Measurements from ENCODE around the gene CD52. TPM values are rescaled to one million over a fixed set of nuclear protein-coding genes. Genes with fewer than 3 reads are reported as not detected.
A peak's percentile ranks its signal among the peaks of the same experiment; 100 is the strongest.

CD52 gene
- total and polyA plus RNA-seq, 5 experiments from 2014 or later, result 772 to 6,863 (median 6,330) TPM

DNA sequence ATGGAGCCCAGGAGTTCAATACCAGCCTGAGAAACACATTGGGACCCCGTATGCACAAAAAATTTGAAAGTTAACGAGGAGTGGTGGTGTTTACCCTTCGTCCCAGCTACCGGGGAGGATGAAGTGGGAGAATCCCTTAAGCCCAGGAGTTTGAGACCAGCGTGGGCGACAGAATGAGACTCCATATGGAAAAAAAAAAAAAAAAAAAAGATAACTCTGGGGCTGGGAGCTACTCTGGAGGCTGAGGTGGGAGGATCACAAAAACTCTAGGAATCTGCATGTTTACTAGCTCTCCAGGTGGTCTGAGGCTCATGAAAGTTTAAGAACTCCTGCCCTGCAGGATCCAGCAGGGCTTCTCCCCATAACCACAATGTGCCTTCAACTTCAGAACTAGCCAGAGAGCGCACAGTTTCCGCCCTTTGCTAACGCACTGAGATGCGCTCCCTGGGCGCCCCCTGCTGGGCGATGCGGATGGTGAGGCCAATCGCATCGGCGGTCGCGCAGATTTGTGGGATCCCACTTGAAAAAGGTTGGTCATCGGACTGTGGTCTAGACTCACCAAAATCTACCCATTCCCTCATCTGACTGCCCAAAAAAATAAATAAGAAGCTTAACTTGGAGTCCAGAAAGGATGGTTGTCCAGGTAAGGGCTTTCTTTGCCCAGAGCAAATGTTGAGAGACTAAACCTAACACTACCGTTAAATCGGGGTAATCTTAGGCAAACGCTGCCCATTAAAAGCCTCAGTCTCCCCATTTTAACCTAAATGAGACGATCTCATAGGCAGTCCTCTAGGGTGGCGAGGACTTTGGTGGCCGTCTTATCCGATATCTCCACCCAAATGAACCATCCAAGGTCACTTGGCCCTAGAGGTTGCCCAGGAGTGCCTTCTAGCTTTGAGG, 46.0 kb downstream of the CD52 start:
- Mint-ChIP-seq H3K4me1 (peaks cover 30 to 69% (median 67%) of the 10 kb centered on the region in 4 donors), H3K4me3 (peak overlapping the region in 4 of 10 donors; percentile 48 to 59 (median 52)), H3K27ac (peak overlapping the region in 5 of 10 donors; percentile 20 to 86 (median 54)), H3K36me3 (no peaks in the 10 kb centered on the region), H3K27me3 (peaks cover 3 to 19% (median 9%) of the 10 kb centered on the region in 5 donors), H3K9me3 (no peaks in the 10 kb centered on the region)
- DNase-seq (peak; percentile 67 to 90 (median 82)), ATAC-seq (peak; percentile 70 to 74)
- POLR2A ChIA-PET, result interaction anchor here (0.6 to 8.0 kb wide), 13 partner anchors 13 to 218 kb away, joined by 3 to 75 read pairs (median 4); partner anchors contain the start of genes SH3BGRL3 and ZNF683

DNA sequence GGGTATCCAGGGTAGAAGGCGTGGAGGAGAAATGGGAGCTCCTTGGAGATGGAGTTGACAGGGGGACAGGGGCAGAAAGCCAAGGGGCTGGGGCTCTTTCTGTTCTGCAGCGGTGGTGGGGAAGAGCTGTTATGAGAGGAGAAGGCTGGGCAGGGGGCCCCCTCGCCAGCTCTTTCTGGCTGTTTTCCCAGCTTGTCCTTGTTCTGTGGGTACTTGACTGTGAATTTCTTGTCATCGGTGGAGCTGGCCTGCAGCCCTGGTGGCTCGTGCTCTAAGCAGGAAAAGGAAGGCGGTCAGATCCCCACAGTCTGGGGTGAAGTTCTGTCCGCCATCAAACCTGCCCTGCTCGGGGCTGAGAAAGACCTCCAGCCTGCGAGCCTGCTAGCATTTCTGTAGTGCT, 47.2 kb downstream of the CD52 start:
- ATAC-seq (no peak), DNase-seq (no peak)
- H3K27ac Mint-ChIP-seq, result peak overlapping the region in 1 of 10 donors; percentile 37
- H3K27me3 Mint-ChIP-seq, result peaks cover 3 to 19% (median 9%) of the 10 kb centered on the region in 5 donors
- no peak overlapping the region for H3K4me3 Mint-ChIP-seq
- peaks cover 27 to 66% (median 61%) of the 10 kb centered on the region in 4 donors for H3K4me1 Mint-ChIP-seq
- H3K36me3 Mint-ChIP-seq, result no peaks in the 10 kb centered on the region
- POLR2A ChIA-PET, result interaction anchor here (1.3 to 8.0 kb wide), 6 partner anchors 12 to 90 kb away, joined by 3 to 75 read pairs (median 8); partner anchors contain the start of genes SH3BGRL3 and ZNF683
- H3K9me3 Mint-ChIP-seq, result no peaks in the 10 kb centered on the region

DNA sequence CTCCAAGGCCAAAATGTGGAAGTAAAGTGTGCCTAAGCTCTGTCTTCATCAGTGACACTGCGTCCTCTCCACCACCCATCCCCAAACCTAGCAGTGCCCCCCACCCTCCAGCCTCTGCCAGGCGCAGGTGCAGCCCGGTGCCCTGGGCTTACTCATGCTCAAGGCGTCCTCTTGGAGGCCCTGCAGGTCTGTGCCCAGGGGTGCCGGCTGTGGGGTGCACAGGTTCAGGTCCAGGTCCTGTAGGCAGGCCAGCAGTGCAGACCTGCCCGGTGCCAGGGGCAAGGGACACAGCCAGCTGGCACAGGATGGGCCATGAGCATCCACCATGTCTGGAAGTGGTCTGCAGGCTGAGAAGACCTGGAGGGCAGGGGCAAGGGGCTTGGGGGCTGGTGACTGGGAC, 49.7 kb downstream of the CD52 start:
- DNase-seq (no peak), ATAC-seq (no peak)
- Mint-ChIP-seq H3K4me3 (no peak overlapping the region), H3K27me3 (peaks cover 0 to 6% (median 0%) of the 10 kb centered on the region in 5 donors), H3K4me1 (peaks cover 28 to 71% (median 65%) of the 10 kb centered on the region in 4 donors), H3K36me3 (peaks cover 0 to 3% (median 0%) of the 10 kb centered on the region in 3 donors), H3K27ac (peak overlapping the region in 1 of 10 donors; percentile 31), H3K9me3 (peaks cover 0 to 5% (median 0%) of the 10 kb centered on the region in 9 donors)
- POLR2A ChIA-PET, result interaction anchor here (0.5 to 1.2 kb wide), 3 partner anchors 80 to 1597 kb away, joined by 3 to 4 read pairs (median 3); no protein-coding TSS in a partner anchor

DNA sequence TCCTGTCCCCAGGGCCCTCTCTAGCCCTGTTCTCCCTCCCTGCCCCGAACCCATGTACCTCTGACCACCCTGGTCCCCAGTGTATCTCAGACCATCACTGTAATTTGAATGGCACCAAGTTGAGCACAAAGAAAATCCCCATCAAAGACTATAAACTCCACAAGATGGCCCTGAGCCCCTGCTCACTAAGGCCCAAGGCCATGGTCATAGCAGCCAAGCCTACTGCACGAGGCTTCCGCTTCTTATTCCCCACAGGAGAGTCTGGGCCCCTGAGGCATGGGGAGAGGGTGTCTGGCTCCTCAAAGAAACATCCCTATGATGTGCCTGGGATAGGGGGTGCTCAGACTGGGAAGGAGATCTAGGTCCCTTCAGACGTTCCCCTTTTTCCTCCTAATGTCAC, 50.2 kb downstream of the CD52 start:
- Mint-ChIP-seq H3K9me3 (peaks cover 0 to 5% (median 0%) of the 10 kb centered on the region in 9 donors), H3K4me1 (peaks cover 30 to 73% (median 66%) of the 10 kb centered on the region in 4 donors), H3K27me3 (peaks cover 0 to 6% (median 0%) of the 10 kb centered on the region in 5 donors), H3K36me3 (peaks cover 0 to 3% (median 0%) of the 10 kb centered on the region in 3 donors), H3K4me3 (peak overlapping the region in 1 of 10 donors; percentile 40), H3K27ac (peak overlapping the region in 2 of 10 donors; percentile 8 to 25)
- no peak for DNase-seq
- POLR2A ChIA-PET, result interaction anchor here (1.2 kb wide), 1 partner anchor 80 kb away, joined by 3 read pairs; no protein-coding TSS in a partner anchor
- no peak for ATAC-seq

DNA sequence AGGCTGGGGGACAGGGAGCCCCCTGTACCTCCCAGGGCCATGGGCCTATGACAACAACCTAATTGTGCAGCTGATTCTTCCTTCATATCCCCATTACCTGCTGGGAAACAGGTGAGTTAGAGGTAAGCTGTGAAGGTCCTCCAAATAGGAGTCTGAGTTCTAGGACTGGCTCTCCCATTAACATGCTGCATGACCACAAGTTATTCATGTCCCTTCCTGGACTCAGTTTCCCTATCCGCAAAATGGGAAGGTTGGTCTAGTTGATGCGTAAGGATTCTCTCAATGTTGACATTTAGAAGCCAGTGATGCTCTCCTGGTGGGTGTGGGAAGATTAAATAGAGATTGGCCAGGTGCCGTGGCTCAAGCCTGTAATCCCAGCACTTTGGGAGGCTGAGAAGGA, 50.7 kb downstream of the CD52 start:
- H3K27ac Mint-ChIP-seq, result peak overlapping the region in 3 of 10 donors; percentile 23 to 53 (median 25)
- H3K9me3 Mint-ChIP-seq, result peaks cover 0 to 5% (median 0%) of the 10 kb centered on the region in 9 donors
- DNase-seq (no peak), ATAC-seq (no peak)
- peaks cover 29 to 73% (median 66%) of the 10 kb centered on the region in 4 donors for H3K4me1 Mint-ChIP-seq
- H3K36me3 Mint-ChIP-seq, result peaks cover 0 to 3% (median 0%) of the 10 kb centered on the region in 3 donors
- peaks cover 0 to 6% (median 0%) of the 10 kb centered on the region in 5 donors for H3K27me3 Mint-ChIP-seq
- peak overlapping the region in 1 of 10 donors; percentile 24 for H3K4me3 Mint-ChIP-seq
- POLR2A ChIA-PET, result interaction anchor here (1.7 kb wide), 1 partner anchor 10 kb away, joined by 8 read pairs; no protein-coding TSS in a partner anchor

Other genes with a start within 250 kb of the CD52 start
- gene PDIK1L, start 206.1 kb upstream of the CD52 start, total RNA-seq, result 10 to 100 TPM; 23.1 to 23.5 TPM
- 1 to 10 TPM; 3.5 to 5.1 (median 3.7) TPM for gene PDIK1L, start 206.1 kb upstream of the CD52 start, polyA plus RNA-seq
- not detected for gene FAM110D, start 158.9 kb upstream of the CD52 start, total RNA-seq
- not detected for gene FAM110D, start 158.9 kb upstream of the CD52 start, polyA plus RNA-seq
- not detected for gene C1orf232, start 149.0 kb upstream of the CD52 start, total RNA-seq
- not detected for gene C1orf232, start 149.0 kb upstream of the CD52 start, polyA plus RNA-seq
- gene ZNF593, start 148.1 kb upstream of the CD52 start, total RNA-seq, result 10 to 100 TPM; 10.4 to 13.1 TPM
- 10 to 100 TPM; 23.4 to 26.0 (median 24.7) TPM for gene ZNF593, start 148.1 kb upstream of the CD52 start, polyA plus RNA-seq
- gene ZNF593OS, start 146.1 kb upstream of the CD52 start, total RNA-seq, result not detected
- 1 to 10 TPM in 1 of 3 donors, under 1 TPM in 2; 0.25 to 2.1 (median 0.51) TPM for gene ZNF593OS, start 146.1 kb upstream of the CD52 start, polyA plus RNA-seq
- gene CNKSR1, start 140.5 kb upstream of the CD52 start, total RNA-seq, result 1 to 10 TPM; 2.4 to 3.6 TPM
- under 1 TPM in 1 of 3 donors, not detected in 2; 0.68 TPM for gene CNKSR1, start 140.5 kb upstream of the CD52 start, polyA plus RNA-seq
- gene CATSPER4, start 127.4 kb upstream of the CD52 start, total RNA-seq, result not detected
- not detected for gene CATSPER4, start 127.4 kb upstream of the CD52 start, polyA plus RNA-seq
- 10 to 100 TPM; 18.8 to 21.9 TPM for gene CEP85, start 83.8 kb upstream of the CD52 start, total RNA-seq
- gene CEP85, start 83.8 kb upstream of the CD52 start, polyA plus RNA-seq, result 1 to 10 TPM; 3.9 to 9.8 (median 5.1) TPM
- 100 to 1,000 TPM; 250 to 255 TPM for gene SH3BGRL3, start 37.9 kb upstream of the CD52 start, total RNA-seq
- gene SH3BGRL3, start 37.9 kb upstream of the CD52 start, polyA plus RNA-seq, result 100 to 1,000 TPM; 805 to 925 (median 916) TPM
- gene UBXN11, start 11.3 kb upstream of the CD52 start, total RNA-seq, result 100 to 1,000 TPM; 121 to 129 TPM
- gene UBXN11, start 11.3 kb upstream of the CD52 start, polyA plus RNA-seq, result 10 to 100 TPM in 2 of 3 donors, 1 to 10 TPM in 1; 9.1 to 14.7 (median 12.4) TPM
- under 1 TPM; 0.74 to 0.75 TPM for gene CRYBG2, start 36.2 kb downstream of the CD52 start, total RNA-seq
- gene CRYBG2, start 36.2 kb downstream of the CD52 start, polyA plus RNA-seq, result under 1 TPM in 2 of 3 donors, not detected in 1; 0.07 to 0.55 TPM
- 1 to 10 TPM; 2.1 to 2.4 TPM for gene ZNF683, start 54.8 kb downstream of the CD52 start, total RNA-seq
- 1 to 10 TPM in 2 of 3 donors, under 1 TPM in 1; 0.42 to 6.3 (median 3.1) TPM for gene ZNF683, start 54.8 kb downstream of the CD52 start, polyA plus RNA-seq
- gene LIN28A, start 92.9 kb downstream of the CD52 start, total RNA-seq, result not detected
- not detected for gene LIN28A, start 92.9 kb downstream of the CD52 start, polyA plus RNA-seq
- 10 to 100 TPM; 35.5 to 36.5 TPM for gene DHDDS, start 114.4 kb downstream of the CD52 start, total RNA-seq
- gene DHDDS, start 114.4 kb downstream of the CD52 start, polyA plus RNA-seq, result 10 to 100 TPM; 15.1 to 20.7 (median 18.6) TPM
- 100 to 1,000 TPM; 382 TPM for gene HMGN2, start 154.5 kb downstream of the CD52 start, total RNA-seq
- 100 to 1,000 TPM; 634 to 759 (median 709) TPM for gene HMGN2, start 154.5 kb downstream of the CD52 start, polyA plus RNA-seq
- gene RPS6KA1, start 211.8 kb downstream of the CD52 start, total RNA-seq, result 10 to 100 TPM; 95.2 to 97.0 TPM
- 100 to 1,000 TPM; 125 to 137 (median 125) TPM for gene RPS6KA1, start 211.8 kb downstream of the CD52 start, polyA plus RNA-seq

All from naive thymus-derived CD8-positive, alpha-beta T cell (primary cell).